Erythroblast (primary cell): Measurements from ENCODE around the gene PIK3R3.

Experiments
- GATA1 ChIP-seq: IDR thresholded peaks from 2 replicates; pipeline ENCODE4 v1.6.1; 2011; ENCODE audit warnings: low read depth, mild to moderate bottlenecking, control low read depth, low read length, moderate library complexity
- POLR2A ChIP-seq: IDR thresholded peaks from 2 replicates; pipeline ENCODE4 v1.6.1; 2011; ENCODE audit warnings: mild to moderate bottlenecking, low read length

GRCh38 chr1:46150085-46150484, 17.7 kb upstream of the PIK3R3 start:
- TF ChIP-seq POLR2A (no peak), GATA1 (no peak)
